GM19455 (cell line): ENCODE results near the gene AHCY.
A peak's percentile ranks its signal among the peaks of the same experiment; 100 is the strongest.
"Not testable (repeated sequence)": the region's sequence is repeated elsewhere in the genome, so short reads cannot be mapped to it uniquely, and the experiment has no call there.

Experiments
- ATAC-seq: cut with Tn5 transposase; IDR thresholded peaks from one replicate; pipeline ENCODE4 v1.9.1; 2021; ENCODE audit not compliant: unreplicated experiment

AHCY gene

DNA sequence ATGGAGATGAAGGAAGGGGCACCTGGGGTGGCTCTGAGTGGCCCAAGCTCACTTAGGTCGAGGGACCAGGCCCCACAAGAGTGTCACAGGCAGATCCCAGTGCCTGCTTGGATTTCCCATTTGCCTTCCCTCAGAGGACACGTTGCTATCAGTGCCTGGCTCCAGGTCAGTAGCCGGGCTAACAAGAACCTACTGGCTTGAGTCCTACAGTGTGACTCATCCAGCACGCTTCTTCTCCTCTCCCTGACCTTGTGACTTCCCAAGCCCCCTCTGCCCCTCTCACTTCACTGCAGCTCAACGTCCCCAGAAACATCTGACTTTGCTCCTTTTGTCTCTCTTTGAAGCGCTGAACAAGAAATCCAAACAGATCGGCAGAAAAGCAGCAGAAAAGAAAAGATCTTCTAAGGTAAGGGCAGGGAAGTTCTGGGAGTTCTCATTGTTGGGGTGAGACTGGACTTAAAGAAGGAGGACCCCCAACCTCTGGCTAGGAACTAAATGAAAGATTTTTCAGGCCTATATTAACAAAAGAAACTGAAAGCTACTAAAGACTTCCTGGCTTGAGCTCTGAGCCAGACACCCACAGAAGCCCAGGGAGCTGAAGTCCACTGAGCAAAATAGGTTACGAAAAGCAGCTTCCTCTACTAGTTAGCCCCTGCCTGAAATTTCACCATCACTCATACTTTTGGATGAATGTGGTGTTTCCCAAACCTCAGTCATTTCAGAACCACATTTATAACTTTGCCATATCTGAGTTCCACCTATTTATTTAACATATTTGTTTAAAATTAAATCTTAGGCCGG lies 40.5 kb downstream of the AHCY start:
- ATAC-seq, result no peak

DNA sequence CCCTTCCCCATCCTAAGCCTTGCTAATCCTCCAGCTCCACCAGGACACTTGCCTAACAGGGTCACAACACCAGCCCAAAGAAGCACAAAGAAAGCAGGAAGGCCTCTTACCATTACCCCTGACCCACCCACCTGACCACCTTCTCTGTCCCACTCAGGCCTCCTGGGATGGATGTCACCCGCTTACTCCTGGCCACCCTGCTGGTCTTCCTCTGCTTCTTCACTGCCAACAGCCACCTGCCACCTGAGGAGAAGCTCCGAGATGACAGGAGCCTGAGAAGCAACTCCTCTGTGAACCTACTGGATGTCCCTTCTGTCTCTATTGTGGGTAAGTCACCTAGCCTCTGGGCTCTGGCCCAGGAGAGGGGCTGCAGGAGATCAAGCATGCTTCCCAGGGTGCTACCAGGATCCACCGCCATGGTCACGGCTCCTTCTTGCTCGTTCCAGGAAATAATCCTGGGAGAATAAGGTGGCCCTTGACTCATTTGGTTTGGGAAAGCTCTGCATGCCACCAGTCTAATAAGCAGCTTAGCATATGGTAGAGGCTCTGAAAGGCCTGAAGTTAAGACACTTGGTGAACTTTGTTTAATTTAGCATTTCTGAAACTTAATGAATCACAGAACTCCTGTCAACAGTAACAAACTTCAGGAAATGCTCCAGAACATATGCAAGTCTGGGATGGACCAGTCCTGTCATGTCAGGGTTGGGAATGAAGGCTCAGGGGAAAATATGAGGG lies 42.8 kb downstream of the AHCY start:
- ATAC-seq, result no peak

DNA sequence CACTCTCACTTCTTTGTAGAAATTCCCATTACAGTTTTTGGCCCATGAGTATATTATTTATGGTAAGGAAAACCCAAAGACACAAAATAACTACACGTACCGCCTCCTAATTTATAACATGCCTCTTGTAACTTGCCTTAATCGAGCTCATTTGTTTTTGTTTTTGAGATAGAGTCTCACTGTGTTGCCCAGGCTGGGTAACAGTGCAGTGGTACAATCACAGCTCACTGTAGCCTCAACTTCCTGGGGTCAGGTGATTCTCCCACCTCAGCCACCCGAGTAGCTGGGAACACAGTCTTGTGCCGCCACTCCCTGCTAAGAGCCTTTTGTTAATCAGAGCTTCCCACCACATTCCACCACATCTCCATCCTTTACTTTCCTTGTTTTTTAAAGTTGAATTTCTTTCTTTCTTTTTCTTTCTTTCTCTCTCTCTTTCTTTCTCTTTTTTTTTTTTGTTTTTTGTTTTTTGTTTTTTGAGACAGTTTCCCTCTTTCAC lies 46.5 kb downstream of the AHCY start:
- ATAC-seq, result no peak

DNA sequence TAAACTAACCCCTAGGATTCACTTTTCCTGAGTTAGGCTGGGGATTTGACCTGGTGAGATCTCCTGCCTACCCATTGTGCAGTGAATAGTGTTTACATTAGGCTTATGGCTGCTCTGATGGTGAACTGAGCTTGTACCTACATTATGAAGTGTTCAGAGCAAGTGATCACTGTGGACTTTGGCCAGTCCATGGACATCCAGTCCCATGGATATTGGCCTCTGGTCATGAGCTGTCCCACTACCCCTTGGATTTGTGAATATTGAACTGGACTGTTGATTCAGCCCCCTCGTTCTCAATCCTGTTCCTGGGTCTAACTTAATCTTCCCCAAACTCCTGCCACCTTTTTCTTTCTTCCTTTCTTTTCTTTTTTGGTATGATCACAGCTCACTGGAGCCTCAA lies 48.2 kb downstream of the AHCY start:
- no peak for ATAC-seq

DNA sequence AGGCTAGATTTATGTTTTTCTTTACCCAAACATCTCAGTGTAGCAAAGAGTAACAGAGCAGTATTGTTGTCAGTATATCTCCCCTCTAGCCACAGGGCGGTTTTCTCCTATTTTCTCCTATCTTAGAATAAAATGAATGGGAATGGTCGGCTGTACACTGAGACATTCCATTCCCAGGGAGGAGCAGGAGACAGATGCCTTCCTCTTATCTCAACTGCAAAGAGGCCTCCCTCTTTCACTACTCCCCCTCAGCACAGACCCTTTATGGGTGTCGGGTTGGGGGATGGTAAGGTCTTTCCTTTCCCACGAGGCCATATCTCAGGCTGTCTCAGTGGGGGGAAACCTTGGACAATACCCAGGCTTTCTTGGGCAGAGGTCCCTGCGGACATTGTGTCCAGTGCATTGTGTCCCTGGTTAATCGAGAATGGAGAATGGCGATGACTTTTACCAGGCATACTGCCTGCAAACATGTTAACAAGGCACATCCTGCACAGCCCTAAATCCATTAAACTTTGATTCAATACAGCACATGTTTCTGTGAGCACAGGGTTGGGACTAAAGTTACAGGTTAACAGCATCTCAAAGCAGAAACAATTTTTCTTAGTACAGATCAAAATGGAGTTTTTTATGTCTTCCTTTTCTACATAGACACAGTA lies 50.6 kb downstream of the AHCY start:
- ATAC-seq, result not testable (repeated sequence)

DNA sequence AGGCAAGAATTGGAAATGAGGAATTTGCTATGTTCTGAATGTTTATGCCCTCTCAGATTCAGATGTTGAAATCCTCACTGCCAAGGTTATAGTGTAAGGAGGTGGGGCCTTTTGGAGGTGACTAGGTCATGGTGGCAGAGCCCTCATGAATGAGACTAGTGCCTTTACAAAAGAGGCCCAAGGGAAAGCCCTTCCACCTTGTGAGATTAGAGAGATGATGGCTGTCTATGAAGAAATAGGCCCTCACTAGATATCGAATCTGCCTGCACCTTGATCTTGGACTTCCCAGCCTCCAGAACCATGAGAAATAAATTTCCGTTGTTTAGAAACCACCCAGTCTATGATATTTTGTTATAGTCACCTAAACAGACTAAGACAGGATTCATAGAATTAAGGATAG lies 51.5 kb downstream of the AHCY start:
- no peak for ATAC-seq

DNA sequence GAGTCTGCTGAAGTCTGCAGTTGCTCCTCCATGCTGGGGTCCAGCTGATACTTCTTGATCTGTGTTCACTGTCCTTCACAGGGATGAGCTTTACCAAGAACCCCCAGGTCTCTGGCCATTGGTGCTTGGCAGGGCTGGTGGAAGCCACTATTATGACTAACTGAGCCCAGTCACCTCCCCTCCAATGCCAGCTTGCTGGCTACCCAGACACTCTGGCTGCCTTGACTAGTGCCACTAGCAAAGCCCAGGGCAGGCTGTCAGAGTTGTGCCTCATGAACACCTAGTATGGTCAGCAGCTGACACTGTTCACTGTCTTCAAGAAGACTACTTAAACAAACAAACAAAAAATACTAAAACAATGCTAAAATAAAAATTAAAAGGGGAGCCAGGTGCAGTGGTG lies 53.1 kb downstream of the AHCY start:
- no peak for ATAC-seq

DNA sequence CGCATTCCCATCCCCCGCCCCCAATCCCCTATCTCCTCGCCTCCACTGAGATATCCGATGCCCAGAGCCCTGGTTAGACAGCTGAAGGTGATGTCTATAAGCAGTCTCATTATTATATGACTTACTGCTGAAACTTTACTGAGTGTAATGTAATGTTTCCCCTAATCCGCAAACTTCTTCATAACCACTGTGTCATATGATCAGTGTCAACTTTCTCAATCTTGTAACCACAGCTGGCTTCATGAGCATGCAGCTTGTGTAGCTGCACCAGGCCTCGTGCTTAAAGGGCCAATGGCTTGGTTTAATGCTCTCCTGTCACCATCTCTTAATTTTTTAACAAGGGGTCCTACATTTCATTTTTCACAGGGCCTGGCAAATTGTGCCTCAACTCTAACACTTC lies 53.9 kb downstream of the AHCY start:
- ATAC-seq, result peak; percentile 82

DNA sequence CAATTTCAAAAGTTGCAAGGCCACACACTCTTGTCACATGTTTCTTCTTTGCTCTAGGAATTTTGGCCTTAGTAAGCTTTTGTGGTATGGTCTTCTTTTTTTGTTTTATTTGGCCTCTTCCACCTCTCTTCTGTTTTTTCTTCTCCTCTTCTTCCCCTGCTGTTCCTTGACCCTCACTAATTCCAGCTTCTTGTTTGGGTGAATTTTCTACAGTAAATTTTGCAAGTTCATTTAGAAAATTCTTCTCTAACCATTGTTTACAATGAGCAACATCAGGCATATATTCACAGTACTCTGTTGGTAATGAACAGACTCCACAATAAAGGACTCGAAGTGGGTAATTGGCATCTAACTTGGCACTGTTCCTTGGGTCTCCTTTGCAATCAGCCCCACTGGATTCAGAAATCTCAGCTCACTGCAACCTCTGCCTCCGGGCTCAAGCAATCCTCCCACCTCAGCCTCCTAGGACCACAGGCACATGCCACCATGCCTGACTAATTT lies 57.0 kb downstream of the AHCY start:
- no peak for ATAC-seq

DNA sequence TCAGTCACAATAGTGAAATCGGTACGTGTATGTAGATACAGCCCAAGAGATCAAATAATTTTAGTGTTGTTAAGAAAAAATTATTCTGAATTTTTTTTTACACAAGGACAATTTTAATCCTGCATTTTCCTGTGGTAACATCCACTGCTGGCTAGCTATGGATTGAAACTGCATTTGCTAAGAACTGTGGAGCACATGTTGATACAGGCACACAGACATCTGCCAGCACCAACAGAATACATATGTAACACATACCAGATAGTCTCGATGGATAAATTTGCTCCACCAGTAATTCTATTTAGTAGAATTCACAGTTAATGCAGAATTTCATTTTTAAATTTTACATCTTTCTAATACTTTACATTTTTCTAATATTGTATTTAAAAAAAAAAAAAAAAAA lies 59.8 kb downstream of the AHCY start:
- ATAC-seq, result no peak

DNA sequence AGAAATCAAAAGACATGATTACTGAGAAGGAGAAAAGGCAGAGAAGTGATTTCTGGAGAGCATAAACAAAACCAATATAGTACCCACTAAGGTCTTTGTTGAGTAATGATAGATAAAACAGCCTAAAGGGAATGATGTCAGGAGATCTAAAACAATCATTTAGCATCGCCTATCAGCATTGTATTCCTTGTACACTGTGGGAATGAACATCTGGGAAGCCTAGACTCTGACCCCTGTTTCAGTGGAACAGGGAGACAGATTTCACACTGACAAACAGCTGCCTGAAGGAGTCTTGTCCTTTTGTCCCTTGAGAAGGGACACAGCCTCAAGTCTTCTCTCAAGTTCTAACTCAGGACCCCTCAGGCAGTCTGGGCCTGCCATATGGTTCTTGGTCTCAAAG lies 60.3 kb downstream of the AHCY start:
- ATAC-seq, result no peak

DNA sequence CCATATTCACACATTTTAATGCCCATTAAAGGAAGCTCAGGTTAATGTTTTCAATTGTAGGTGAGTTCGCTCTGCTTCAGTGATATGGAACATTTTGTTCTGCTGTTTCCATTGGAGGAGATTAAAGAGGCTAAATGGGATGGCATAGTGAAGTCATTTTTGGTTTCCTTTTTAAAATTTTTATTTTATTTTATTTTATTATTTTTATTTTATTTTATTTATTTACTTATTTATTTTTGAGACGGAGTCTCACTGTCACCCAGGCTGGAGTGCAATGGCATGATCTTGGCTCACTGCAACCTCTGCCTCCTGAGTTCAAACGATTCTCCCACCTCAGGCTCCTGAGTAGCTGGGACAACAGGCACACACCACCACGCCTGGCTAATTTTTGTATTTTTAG lies 61.1 kb downstream of the AHCY start:
- not testable (repeated sequence) for ATAC-seq

DNA sequence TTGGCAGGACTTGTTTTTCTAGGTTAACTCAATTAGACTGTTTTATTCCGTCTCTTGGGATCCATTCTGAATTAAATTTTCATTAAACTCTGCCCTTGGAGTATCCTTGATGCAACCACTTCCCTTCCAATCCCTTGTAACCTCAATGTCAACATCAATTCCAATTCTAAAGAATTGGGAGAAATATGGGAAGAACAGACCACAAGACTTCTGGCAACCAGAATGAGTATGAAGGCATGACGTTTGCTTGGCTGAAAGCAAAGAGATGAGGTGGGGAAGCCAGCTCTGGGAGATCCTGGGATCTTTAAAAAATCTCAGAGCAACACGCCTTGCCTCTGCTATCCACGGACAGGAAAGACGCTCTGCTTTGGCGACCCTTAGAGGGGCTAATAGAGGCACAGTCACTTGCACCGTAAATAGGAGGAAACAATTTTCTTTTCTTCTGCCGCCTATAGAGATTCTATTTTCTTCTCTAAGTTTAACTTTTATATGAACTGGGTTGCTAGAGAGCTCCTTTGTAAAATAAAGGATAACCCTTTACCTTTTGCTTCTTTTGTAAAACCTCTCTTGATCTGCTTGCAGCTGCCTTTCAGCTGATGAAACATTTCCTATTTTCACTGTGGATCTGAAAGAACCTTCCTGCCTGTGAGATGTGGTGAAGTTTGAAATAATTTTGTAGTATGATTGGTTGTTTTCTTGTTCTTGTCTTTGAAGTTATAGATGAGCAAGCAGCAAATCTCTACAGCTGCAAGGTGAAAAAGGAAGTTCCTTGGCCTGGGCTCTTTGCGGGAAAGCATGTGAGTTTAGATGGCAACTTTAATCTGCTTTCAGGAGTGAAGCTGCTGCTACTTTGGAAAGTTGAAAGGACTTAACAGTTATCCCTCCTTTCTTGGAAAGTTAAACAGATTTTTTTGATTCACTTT lies 62.2 kb downstream of the AHCY start, which contains the start of gene ASIP:
ASIP (plus strand) TSS at position 731 of the 923 bp plus-strand sequence. CDS start 18,952 bp downstream, outside the sequence.
- ATAC-seq, result no peak

DNA sequence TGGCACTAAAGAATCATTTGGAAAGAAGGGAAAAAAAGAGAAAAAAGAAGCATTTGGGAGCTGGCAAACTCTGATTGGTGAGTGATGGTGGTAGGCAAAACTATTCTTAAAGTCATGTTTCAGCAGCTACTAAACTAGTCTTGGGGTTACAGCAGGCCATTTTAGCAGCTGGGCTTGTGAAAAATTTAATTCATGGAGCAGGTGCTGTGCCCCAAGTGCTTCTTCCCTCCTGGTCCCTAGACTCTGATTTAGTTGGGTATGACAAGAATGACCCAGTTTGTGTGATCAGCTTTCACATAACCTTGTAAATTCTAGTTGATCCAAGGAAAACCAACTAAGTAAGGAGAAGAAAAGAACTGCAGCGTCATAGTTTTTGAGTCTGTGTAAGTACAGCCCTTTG lies 63.0 kb downstream of the AHCY start:
- no peak for ATAC-seq

DNA sequence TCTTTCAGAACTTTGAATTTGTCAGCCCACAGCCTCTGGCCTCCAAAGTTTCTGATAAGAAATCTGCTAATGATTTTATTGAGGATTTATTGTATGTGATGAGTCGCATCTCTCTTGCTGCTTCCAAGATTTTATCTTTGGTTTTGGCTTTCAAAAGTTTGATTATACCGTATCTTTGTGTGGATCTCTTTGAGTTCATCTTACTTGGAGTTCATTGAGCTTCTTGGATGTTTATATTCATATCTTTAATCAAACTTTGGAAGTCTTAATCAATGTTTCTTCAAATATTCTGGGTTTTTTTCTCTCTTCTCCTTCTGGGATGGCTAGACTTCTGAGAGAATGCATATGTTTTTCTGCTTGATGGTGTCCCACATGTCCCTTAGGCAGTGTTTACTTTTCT lies 65.2 kb downstream of the AHCY start:
- no peak for ATAC-seq

DNA sequence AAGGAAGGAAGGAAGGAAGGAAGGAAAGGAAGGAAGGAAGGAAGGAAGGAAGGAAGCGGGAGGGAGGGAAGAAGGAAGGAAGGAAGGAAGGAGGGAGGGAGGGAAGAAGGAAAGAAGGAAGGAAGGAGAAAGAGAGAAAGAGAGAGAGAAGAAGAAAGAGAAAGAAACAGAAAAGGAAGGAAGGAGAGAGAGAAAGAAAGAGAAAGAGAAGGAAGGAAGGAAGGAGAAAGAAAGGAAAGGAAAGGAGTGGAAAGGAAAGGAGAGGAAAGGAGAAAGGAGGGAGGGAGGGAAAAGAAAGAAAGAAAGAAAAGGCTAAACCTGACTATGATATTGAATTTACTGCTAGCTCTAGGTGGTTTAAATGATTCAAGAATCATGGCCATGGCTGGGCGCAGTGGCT lies 67.3 kb downstream of the AHCY start:
- no peak for ATAC-seq

DNA sequence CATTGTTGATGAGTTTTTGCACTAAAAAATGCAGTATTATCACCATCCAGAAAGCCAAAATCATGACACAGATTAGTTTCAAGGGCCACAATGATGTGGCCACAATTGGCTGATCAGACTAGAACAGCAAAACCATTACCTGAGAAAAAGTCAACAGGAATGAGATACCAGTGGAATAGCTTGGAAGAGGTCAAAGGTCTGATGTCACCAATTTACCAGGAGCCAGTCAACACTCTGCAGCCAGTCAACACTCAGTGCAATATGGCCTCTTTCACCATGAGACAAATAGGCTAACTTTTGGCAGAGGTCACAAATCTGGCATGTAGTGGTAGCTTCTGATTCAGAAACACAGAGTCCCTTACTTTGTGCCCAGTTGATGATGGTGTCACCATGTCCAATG lies 69.5 kb downstream of the AHCY start:
- ATAC-seq, result no peak

DNA sequence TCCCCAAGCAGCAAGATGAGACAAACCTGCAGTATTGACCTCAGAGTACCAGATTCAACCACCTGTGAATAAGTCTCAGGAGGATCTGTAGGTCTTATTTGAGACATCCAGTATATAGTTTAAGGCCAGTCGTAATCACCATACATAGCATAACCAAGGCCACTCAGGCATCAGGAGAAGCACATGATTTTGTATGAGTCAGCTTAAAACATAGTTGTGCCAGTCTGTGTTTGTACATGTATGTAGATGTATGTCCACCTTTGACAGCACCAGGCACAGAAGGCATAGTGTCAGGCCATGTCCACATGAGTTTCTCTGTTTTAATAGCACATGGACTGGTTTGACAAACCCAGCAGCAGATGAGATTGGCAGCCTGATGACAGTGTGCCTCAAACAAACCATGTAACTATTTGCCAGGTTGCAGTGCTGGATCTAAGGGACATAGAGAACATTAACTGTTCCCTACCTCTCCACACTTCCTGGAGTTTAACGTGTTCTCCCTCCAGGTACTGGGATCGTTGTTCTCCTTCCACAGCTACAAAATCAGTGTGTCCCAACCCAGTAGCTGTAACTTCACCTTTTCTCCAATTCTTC lies 70.6 kb downstream of the AHCY start:
- no peak for ATAC-seq

DNA sequence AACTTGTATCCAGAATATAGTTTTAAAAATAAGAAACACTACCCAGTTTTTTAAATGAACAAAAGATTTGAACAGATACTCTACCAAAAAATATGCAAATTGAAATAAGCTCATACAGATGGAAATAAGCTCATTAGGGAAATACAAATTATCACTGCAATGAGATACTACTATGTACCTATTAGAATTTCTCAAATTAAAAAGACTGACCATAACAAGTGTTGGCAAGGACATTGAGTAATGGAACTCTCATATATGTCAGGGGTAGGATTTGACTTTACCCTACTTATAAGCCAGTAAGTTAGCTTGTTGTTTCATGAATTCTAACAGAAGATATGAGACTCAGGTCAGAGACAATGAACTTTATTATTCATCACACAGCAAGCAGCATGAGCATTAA lies 71.5 kb downstream of the AHCY start:
- ATAC-seq, result no peak
